GM13977 (cell line): ENCODE measurements around the gene FCER1G.

Experiments
- DNase-seq: peaks from one replicate; pipeline ENCODE4 v3.0.0; 2012; ENCODE audit warnings: low spot score
- in situ Hi-C: fragments of 300-500 bp; cut with MboI; formaldehyde crosslinking; loops from one replicate; pipeline ENCODE4 v1.12.0; 2022; ENCODE audit warnings: low sequenced_read_pairs, low pct_unique_long_range_greater_than_20kb, mixed read lengths, inconsistent platforms; ENCODE audit not compliant: unreplicated experiment
- TF ChIP-seq, protein P1 (sequence below): IDR thresholded peaks from 2 replicates; pipeline ENCODE4 v1.5.1; 2012; ENCODE audit warnings: mild to moderate bottlenecking, control low read depth; ENCODE audit not compliant: insufficient read depth; ENCODE audit errors: extremely low read depth, missing control alignments

FCER1G gene

DNA sequence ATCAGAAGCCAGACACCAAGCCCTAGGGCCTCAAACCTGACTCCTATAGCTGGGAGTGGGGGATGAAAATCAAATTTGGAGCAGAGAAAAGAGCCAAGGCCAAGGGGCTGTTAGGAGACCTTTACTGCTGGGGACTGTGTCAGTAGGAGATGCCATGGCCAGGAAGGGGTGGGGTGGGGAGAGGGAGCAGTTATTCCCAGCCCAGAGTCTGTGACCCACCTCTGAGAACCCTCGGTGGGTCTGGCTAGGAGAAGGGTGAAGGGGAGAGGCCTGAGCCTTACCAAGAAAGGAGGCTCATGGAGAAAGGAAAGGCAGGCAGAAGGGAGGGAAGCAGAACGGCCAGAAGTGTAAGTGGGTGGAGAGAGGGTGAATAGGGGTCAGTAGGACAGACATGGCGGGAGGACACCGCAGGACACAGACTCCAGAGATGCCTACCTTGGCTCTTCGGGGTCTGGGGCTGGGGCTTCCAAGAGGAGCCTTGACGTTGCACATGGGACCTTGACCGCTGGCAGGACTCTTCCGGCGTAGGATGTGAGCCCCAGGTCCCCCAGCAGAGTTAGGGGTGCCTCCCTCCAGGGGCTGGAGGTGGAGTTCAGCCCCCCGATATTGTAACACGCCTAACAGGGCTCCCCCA, 17.4 kb upstream of the FCER1G start:
- TF ChIP-seq, protein P1, sequence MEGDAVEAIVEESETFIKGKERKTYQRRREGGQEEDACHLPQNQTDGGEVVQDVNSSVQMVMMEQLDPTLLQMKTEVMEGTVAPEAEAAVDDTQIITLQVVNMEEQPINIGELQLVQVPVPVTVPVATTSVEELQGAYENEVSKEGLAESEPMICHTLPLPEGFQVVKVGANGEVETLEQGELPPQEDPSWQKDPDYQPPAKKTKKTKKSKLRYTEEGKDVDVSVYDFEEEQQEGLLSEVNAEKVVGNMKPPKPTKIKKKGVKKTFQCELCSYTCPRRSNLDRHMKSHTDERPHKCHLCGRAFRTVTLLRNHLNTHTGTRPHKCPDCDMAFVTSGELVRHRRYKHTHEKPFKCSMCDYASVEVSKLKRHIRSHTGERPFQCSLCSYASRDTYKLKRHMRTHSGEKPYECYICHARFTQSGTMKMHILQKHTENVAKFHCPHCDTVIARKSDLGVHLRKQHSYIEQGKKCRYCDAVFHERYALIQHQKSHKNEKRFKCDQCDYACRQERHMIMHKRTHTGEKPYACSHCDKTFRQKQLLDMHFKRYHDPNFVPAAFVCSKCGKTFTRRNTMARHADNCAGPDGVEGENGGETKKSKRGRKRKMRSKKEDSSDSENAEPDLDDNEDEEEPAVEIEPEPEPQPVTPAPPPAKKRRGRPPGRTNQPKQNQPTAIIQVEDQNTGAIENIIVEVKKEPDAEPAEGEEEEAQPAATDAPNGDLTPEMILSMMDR: no peak
- no peak for DNase-seq
- in situ Hi-C loops: loop anchor here (25.0 kb wide), 1 partner anchor 515 kb away; the partner anchor contains the start of genes FCRLA and FCRLB

DNA sequence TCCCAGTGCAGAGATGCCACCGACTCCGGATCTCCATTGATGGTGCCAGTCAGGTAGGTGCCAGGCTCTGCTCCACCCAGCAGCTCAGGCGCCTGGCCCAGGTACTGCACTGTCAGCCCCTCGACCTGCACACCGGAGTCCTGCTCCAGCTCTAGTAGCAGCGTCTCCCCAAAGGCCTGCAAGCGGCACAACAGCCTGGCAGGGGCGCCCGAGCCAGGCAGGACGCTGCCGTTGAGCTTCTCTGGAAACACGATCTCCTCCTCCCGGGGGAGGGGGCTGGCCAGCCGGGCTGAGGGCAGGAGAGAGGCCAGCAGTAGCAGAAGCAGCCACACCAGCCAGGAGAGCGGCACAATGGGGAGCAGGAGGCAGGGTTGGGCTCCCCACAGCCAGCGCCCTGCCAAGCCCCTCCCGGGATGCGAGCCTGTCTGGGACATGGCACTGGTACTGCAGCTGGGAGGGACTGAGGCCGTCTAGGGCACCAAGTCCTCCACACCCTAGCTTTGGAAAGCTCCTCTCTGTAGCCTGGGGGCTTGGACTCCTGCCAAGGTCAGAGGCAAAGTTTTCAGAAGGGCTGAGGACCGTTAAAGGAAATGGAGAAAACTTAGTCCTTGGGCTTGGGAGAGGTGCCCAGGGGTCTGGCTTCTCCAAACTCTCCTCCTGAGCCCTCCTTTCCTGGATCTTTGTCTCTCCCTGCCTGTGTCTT, 16.8 kb upstream of the FCER1G start:
- TF ChIP-seq, protein P1: no peak
- in situ Hi-C loops: loop anchor here (25.0 kb wide), 1 partner anchor 514 kb away; the partner anchor contains the start of genes FCRLA and FCRLB
- no peak for DNase-seq

DNA sequence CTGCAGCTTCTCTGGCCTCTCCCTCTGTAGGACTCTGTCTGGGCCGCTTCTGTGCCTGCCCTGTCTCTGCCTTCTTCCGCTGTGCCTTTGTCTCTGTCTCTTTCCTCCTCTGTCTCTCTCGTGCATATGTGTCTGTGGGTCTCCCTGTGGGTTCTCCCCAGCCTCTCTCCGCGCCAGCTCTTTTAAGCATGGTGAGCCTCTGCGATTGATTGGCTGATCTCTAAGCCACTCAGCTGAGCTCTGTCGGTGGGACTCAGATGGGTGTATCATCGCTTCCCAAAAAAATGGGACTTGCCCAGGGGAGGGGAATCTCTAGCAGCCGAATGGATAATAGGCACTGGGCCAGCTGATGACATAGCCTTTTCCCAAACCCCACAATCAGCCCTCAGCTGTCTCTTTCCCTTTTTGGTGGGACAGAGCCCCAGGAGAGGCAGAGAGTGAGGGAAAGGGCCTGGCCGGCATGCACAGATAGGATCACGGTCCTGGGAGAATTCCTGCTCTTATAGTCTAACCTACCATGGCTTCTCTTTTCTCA, 16.1 kb upstream of the FCER1G start, which contains the start of gene ADAMTS4:
ADAMTS4 (minus strand) TSS at position 158 of the 535 bp plus-strand sequence. CDS start 427 bp downstream, outside the sequence.
- DNase-seq: no peak

DNA sequence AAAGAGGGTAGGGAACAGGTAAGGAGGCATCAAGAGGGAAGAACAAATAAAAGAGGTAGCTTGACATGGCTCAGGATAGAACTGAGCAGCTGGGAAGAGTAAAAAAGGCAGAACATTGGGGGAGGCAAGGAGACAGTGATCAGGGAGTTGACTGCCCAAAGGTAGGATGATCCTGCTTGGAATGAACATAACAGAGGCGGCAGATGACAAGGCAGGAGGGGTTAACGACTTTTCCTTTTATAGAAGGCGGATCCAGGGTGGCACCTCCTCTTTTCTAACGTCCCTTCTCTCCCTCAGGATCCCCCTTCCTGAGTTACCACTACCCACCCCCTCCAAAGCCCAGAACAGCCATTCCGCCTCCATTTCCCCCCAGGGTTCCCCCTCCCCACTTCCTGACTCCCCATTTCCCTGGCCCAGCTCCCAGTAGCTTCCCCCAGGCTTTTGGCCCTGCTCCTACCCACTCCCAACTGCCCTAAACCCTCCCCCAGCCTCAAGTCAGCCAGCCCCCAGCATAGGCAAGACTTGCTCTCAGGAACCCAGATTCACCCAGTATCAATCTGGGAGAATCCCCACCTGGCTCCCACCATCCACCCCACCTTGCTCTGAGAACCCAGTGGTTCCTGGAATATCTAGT, 15.5 kb upstream of the FCER1G start:
- TF ChIP-seq, protein P1: no peak
- DNase-seq: no peak

More for the DNA sequence above, 16.1 kb upstream of the FCER1G start, which contains the start of gene ADAMTS4:
- in situ Hi-C loops: loop anchor here (25.0 kb wide), 1 partner anchor 513 kb away; the partner anchor contains the start of genes FCRLA and FCRLB
- TF ChIP-seq, protein P1: no peak

DNA sequence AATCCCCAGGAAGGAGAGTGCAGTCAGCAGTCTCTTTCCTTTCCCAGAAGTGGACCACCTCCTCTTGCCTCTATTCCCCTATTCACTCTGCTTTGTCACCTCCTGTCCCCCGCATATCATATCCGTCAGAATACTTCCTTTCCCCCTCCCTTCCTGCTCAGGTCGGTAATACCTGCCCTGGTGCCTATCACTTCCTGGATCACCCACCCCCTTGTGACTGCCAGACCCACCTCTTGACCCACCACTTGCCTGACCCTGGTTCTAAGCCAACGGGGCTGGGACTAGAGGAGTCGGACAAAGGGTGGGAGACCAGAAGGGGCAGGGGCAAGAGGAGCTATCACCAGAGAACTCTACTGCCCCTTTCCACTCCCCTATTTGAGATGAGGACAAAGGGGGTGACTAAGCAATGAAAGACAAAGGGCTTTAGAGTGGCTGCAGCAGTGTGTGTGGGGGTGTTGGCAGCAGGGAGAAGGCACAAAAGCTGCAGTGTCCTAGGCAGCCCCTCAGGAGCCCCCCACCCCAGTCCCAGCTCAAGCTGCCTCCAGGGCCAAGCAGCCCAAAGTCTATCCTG, 14.6 kb upstream of the FCER1G start:
- TF ChIP-seq, protein P1: no peak
- no peak for DNase-seq
- in situ Hi-C loops: no loop called here

More for the DNA sequence above, 15.5 kb upstream of the FCER1G start:
- in situ Hi-C loops: loop anchor here (25.0 kb wide), 1 partner anchor 513 kb away; the partner anchor contains the start of genes FCRLA and FCRLB
